ENCODE results near the gene SNX18.

Gene SNX18

GRCh38 chr5:54495027-54495426 is 22.5 kb upstream of the SNX18 start:
- DNase-seq (ENCODE audit: low read depth, low spot score), result no peak
- CTCF ChIA-PET, result interaction anchor here (0.6 to 9.5 kb wide), 8 partner anchors 40 to 372 kb away, joined by 3 to 250 read pairs (median 5); partner anchors contain the start of gene HSPB3
- POLR2A ChIA-PET, result no interaction called here
- no peak overlapping the region for H3K4me3 ChIP-seq (ENCODE audit: low read depth, low read length)
- no peak for TF ChIP-seq CTCF (IDR thresholded peaks at IDR 0.05; ENCODE audit: insufficient read depth, low read length, missing control alignments)

DNA sequence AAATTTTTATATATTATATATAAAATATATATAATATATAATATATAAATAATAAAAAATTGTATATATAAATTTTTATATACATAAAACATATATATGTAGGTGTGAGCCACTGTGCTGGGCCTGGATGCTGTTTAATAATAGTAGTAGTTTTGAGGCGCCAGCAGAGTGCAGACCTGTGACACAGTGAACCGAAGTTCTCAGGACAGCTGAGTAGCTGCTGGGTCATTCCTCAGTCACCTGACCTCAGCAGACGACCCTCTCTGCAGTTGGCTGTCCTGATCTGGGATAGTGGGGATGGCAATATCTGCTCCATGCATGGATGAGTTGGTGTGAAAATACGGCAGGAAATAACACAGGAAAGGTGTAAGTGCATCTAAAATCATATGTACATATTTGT is 3.3 kb upstream of the SNX18 start:
- no peak overlapping the region for H3K4me3 ChIP-seq (ENCODE audit: low read depth, low read length)
- ChIA-PET CTCF (interaction anchor here (0.9 to 1.4 kb wide), 6 partner anchors 10 to 632 kb away, joined by 3 to 9 read pairs (median 6); no protein-coding TSS in a partner anchor), POLR2A (interaction anchor here (0.9 kb wide), 1 partner anchor 204 kb away, joined by 3 read pairs; the partner anchor contains the start of gene ARL15)
- TF ChIP-seq CTCF (IDR thresholded peaks at IDR 0.05; ENCODE audit: insufficient read depth, low read length, missing control alignments), result no peak
- DNase-seq (ENCODE audit: low read depth, low spot score), result no peak

GRCh38 chr5:54514841-54515432 is 2.6 kb upstream of the SNX18 start:
- ChIA-PET POLR2A (interaction anchor here (0.9 kb wide), 1 partner anchor 205 kb away, joined by 3 read pairs; the partner anchor contains the start of gene ARL15), CTCF (interaction anchor here (0.9 to 1.4 kb wide), 6 partner anchors 11 to 632 kb away, joined by 3 to 9 read pairs (median 6); no protein-coding TSS in a partner anchor)
- peak; percentile 50 for DNase-seq (ENCODE audit: low read depth, low spot score)
- H3K4me3 ChIP-seq (ENCODE audit: low read depth, low read length), result no peak overlapping the region
- no peak for TF ChIP-seq CTCF (IDR thresholded peaks at IDR 0.05; ENCODE audit: insufficient read depth, low read length, missing control alignments)

- DNase-seq (ENCODE audit: low read depth, low spot score), result no peak
- no peak for TF ChIP-seq CTCF (IDR thresholded peaks at IDR 0.05; ENCODE audit: insufficient read depth, low read length, missing control alignments)
- POLR2A ChIA-PET, result no interaction called here
- CTCF ChIA-PET, result interaction anchor here (1.1 to 5.3 kb wide), 23 partner anchors 10 to 644 kb away, joined by 3 to 148 read pairs (median 15); partner anchors contain the start of genes ARL15 and GPX8
- H3K4me3 ChIP-seq (ENCODE audit: low read depth, low read length), result no peak overlapping the region
Measured at GRCh38 chr5:54515634-54516033, 1.9 kb upstream of the SNX18 start.

GRCh38 chr5:54516051-54516655 is 1.4 kb upstream of the SNX18 start:
- POLR2A ChIA-PET, result interaction anchor here (1.6 kb wide), 1 partner anchor 245 kb away, joined by 4 read pairs; no protein-coding TSS in a partner anchor
- H3K4me3 ChIP-seq (ENCODE audit: low read depth, low read length), result no peak overlapping the region
- no peak for TF ChIP-seq CTCF (IDR thresholded peaks at IDR 0.05; ENCODE audit: insufficient read depth, low read length, missing control alignments)
- DNase-seq (ENCODE audit: low read depth, low spot score), result no peak
- CTCF ChIA-PET, result interaction anchor here (0.7 to 5.3 kb wide), 56 partner anchors 9 to 644 kb away, joined by 3 to 148 read pairs (median 7); partner anchors contain the start of genes ARL15 and GPX8

DNA sequence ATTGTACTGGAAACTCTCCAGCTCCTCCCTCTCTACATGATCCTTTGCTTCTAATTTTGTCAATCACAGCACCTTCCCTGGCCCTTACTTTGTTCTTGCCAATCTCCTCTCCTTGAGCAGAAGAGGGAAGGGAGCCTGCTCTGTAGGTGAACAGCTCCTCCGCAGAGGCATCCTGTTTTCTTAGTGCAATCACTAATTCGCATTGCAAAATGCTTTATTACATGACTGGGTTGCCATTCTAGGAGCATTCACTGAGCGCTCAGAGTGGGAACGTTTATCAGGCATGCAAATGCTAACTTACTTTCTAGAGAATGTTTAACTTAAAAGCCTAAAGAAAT is 416 bp upstream of the SNX18 start:
- peak overlapping the region; percentile 52 for H3K4me3 ChIP-seq (ENCODE audit: low read depth, low read length)
- TF ChIP-seq CTCF (IDR thresholded peaks at IDR 0.05; ENCODE audit: insufficient read depth, low read length, missing control alignments), result no peak
- ChIA-PET CTCF (interaction anchor here (0.6 to 5.3 kb wide), 71 partner anchors 9 to 1084 kb away, joined by 3 to 148 read pairs (median 6); partner anchors contain the start of genes ARL15 and GPX8), POLR2A (interaction anchor here (0.6 to 1.6 kb wide), 8 partner anchors 236 to 384 kb away, joined by 3 to 4 read pairs (median 3); no protein-coding TSS in a partner anchor)
- DNase-seq (ENCODE audit: low read depth, low spot score), result no peak

Data from AG04449 (cell line).